HL-60 (cell line): ENCODE measurements around the gene GET4.

ENCODE experiments used
- CTCF ChIP-seq: IDR thresholded peaks from one replicate; pipeline ENCODE4 v1.5.1; 2011; ENCODE audit warnings: low read length, control low read depth, inconsistent platforms; ENCODE audit not compliant: insufficient read depth
- GABPA ChIP-seq: IDR thresholded peaks from 2 replicates; pipeline ENCODE4 v1.6.1; 2012; ENCODE audit warnings: low read depth
- POLR2AphosphoS5 ChIP-seq: IDR thresholded peaks from 2 replicates; pipeline ENCODE4 v1.6.1; 2012; ENCODE audit warnings: low read depth
- REST ChIP-seq: IDR thresholded peaks from 2 replicates; pipeline ENCODE4 v1.6.1; 2012; ENCODE audit warnings: low read depth; ENCODE audit not compliant: insufficient replicate concordance

GRCh38 chr7:899806-900205 lies 23.5 kb downstream of the GET4 start:
- TF ChIP-seq CTCF (no peak), GABPA (no peak), POLR2AphosphoS5 (no peak), REST (no peak)
